ENCODE data around the gene THBS2.

The THBS2 gene

DNA sequence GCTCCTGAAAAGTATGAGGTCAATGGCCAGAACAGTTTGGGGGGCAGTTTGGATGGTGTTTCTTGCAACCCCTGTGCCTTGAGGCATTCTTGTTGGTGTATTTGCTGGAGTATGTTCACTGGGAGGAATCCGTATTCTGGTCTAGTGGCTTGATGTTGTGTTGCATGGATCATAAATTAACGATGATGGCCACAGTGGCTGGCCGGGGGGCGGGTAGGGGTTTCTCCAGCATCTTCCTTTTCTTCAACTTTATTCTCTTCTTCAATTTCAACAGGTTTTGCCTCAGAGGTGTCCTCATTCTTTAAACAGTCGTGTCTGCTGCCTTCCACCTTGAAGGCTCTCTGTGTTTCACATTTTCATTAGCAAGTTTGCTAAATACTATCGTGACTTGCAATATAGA, 43.0 kb upstream of the THBS2 start:
- TF ChIP-seq CTCF (conservative IDR thresholded peaks at IDR 0.05; ENCODE audit: low read depth, low read length): no peak

GRCh38 chr6:169296170-169296569, 42.5 kb upstream of the THBS2 start:
- Histone ChIP-seq H3K79me2 (ENCODE audit: insufficient read depth, low read depth) (no peaks in the 10 kb centered on the region), H3K4me2 (no peak overlapping the region), H3K9ac (no peak overlapping the region), H4K20me1 (ENCODE audit: insufficient read depth) (no peaks in the 10 kb centered on the region), H3K27ac (no peak overlapping the region), H3K27me3 (ENCODE audit: insufficient read depth, low read depth) (no peaks in the 10 kb centered on the region), H3K4me1 (ENCODE audit: low read depth, poor library complexity, severe bottlenecking) (no peaks in the 10 kb centered on the region), H2AFZ (ENCODE audit: low read depth) (no peak overlapping the region), H3K4me3 (IDR thresholded peaks at IDR 0.05; ENCODE audit: insufficient read depth, low read depth, low read length) (no peak overlapping the region), H3K36me3 (ENCODE audit: insufficient read depth) (no peaks in the 10 kb centered on the region)
- TF ChIP-seq CTCF (conservative IDR thresholded peaks at IDR 0.05; ENCODE audit: low read depth, low read length): no peak

More for the DNA sequence above, 43.0 kb upstream of the THBS2 start:
- Histone ChIP-seq H2AFZ (ENCODE audit: low read depth) (no peak overlapping the region), H4K20me1 (ENCODE audit: insufficient read depth) (no peaks in the 10 kb centered on the region), H3K79me2 (ENCODE audit: insufficient read depth, low read depth) (no peaks in the 10 kb centered on the region), H3K27ac (no peak overlapping the region), H3K36me3 (ENCODE audit: insufficient read depth) (no peaks in the 10 kb centered on the region), H3K4me3 (IDR thresholded peaks at IDR 0.05; ENCODE audit: insufficient read depth, low read depth, low read length) (no peak overlapping the region), H3K9ac (no peak overlapping the region), H3K4me1 (ENCODE audit: low read depth, poor library complexity, severe bottlenecking) (no peaks in the 10 kb centered on the region), H3K4me2 (no peak overlapping the region), H3K27me3 (ENCODE audit: insufficient read depth, low read depth) (no peaks in the 10 kb centered on the region)

DNA sequence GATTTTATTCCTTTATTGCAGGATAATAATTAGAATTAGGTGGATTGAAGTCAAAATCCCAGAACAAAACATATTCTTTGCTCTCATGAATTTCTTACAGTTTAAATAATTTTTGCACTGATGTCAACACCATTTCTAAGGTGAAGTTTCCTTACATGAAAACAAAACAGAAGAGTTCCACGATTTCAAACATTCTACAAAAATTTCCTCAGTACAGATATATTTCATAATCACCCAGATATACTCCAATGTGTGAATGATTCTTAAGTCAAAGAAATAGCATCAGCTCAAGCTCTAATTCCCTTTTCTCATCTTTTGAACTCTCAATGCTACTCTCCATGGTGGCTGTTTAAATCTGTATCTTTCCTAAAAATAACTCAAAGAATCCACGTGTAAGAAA, 39.5 kb upstream of the THBS2 start:
- Histone ChIP-seq H3K4me2 (no peak overlapping the region), H2AFZ (ENCODE audit: low read depth) (no peak overlapping the region), H4K20me1 (ENCODE audit: insufficient read depth) (no peaks in the 10 kb centered on the region), H3K9ac (no peak overlapping the region), H3K79me2 (ENCODE audit: insufficient read depth, low read depth) (no peaks in the 10 kb centered on the region), H3K4me1 (ENCODE audit: low read depth, poor library complexity, severe bottlenecking) (no peaks in the 10 kb centered on the region), H3K27ac (no peak overlapping the region), H3K36me3 (ENCODE audit: insufficient read depth) (no peaks in the 10 kb centered on the region), H3K4me3 (IDR thresholded peaks at IDR 0.05; ENCODE audit: insufficient read depth, low read depth, low read length) (no peak overlapping the region), H3K27me3 (ENCODE audit: insufficient read depth, low read depth) (no peaks in the 10 kb centered on the region)
- no peak for TF ChIP-seq CTCF (conservative IDR thresholded peaks at IDR 0.05; ENCODE audit: low read depth, low read length)

- TF ChIP-seq CTCF (conservative IDR thresholded peaks at IDR 0.05; ENCODE audit: low read depth, low read length): no peak
- no peaks in the 10 kb centered on the region for H3K36me3 ChIP-seq (ENCODE audit: insufficient read depth)
- H3K27me3 ChIP-seq (ENCODE audit: insufficient read depth, low read depth): no peaks in the 10 kb centered on the region
- H3K79me2 ChIP-seq (ENCODE audit: insufficient read depth, low read depth): no peaks in the 10 kb centered on the region
- no peak overlapping the region for H3K9ac ChIP-seq
- H2AFZ ChIP-seq (ENCODE audit: low read depth): no peak overlapping the region
- no peak overlapping the region for H3K27ac ChIP-seq
- no peaks in the 10 kb centered on the region for H3K4me1 ChIP-seq (ENCODE audit: low read depth, poor library complexity, severe bottlenecking)
- no peaks in the 10 kb centered on the region for H4K20me1 ChIP-seq (ENCODE audit: insufficient read depth)
- H3K4me3 ChIP-seq (IDR thresholded peaks at IDR 0.05; ENCODE audit: insufficient read depth, low read depth, low read length): no peak overlapping the region
- no peak overlapping the region for H3K4me2 ChIP-seq
Observed at GRCh38 chr6:169292338-169293124, 38.9 kb upstream of the THBS2 start.
